ENCODE results near the gene KIAA2012. TPM values are rescaled to one million over a fixed set of nuclear protein-coding genes. Genes with fewer than 3 reads are reported as not detected.
A peak's percentile ranks its signal among the peaks of the same experiment; 100 is the strongest.

Gene KIAA2012
- total RNA-seq (2014; rRNA removed; shearing (Covaris generic)), result not detected in 2 replicates
- polyA plus RNA-seq (2014; cell fraction: nucleus; rRNA removed), result not detected in 2 replicates

DNA sequence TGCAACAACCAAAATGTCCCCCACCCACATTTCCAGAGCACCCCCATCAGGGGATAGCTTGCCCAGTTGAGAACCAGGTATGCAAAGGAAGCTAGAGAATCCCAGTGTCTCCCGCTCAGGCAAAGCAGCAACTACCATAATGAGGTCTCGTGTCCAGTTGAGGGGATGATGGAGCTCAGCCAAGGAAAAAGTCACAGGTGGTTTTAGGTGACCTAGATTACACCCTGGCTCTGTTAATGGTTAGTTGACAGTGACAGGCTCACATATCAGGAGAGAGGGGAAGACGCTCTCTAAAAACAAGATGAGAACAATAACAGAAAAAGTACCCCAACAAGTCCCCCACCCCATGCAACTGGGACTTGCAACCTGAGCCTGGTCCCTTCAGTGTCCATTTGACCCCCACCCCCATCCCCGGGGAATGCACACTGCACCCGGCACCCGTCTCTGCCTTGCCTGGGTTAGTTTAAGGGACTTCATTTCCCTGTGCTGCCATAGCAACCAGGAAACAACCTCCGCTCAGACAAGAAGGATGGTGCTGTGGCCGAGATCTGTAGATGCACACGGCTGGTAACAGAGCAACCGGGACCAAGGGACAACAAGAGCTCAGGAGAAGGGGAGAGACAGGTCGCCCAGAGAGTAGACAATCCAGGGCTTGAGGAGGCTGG lies at the start of gene KIAA2012:
TSS of gene KIAA2012 (plus strand) at position 519 of the 665 bp plus-strand sequence. CDS start 373 bp downstream, outside the sequence.
- no peak for DNase-seq (ENCODE audit: extremely low read depth, low read depth)

DNA sequence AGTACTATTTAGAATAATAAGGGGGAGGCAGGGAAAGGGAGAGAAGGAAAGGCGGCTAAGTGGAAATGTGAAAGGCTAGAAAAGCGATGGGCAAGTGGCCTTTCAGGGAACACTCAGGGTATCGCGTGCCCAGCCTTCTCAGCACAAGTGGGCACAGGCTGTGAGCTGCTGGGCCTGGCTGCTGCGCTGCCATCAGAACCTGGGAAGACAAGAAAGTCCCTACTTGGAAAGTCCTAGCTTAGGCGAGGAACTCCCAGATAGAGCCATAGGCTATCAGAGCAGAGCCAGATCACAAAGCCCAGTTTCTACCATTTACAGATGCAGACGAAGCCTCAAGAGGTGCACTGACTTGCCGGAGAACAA lies 49.2 kb upstream of the KIAA2012 start:
- DNase-seq (ENCODE audit: extremely low read depth, low read depth), result no peak

DNA sequence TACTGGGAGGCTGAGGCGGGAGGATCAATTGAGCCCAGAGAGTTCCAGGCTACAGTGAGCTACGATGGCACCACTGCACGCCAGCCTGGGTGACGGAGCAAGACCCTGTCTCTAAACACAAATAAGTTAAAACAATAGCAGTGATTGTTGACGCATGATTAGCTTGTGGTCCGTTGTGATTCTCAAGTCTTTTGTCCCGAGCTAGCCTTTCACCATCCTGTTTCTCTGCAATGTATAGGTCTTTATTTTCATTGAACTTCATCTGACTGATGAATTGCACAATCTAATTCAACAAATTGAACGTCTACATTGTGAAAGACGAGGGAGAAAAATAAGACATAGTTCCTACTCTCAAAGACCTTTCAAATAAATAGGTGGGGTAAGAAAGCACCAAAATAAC lies 48.2 kb upstream of the KIAA2012 start:
- no peak for DNase-seq (ENCODE audit: extremely low read depth, low read depth)

DNA sequence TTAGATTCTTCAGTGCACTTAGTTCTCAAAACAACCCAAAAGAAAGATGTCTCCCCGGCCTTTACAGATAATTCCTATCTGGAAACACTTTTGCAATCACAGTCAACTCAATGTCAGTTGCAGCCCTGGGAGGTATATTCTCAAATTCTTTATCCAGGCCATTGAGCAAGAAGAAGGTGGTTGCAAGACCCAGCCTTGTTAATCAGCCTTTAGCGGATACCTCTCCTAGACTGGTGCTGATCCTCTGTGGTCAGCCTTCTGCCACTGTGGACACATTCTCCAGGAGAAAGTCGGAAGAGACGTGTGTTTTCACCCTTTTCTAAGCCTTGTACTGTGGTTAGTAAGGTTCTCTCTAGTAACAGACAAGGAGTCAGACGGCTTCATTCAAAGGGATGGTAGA lies 47.2 kb upstream of the KIAA2012 start:
- no peak for DNase-seq (ENCODE audit: extremely low read depth, low read depth)

DNA sequence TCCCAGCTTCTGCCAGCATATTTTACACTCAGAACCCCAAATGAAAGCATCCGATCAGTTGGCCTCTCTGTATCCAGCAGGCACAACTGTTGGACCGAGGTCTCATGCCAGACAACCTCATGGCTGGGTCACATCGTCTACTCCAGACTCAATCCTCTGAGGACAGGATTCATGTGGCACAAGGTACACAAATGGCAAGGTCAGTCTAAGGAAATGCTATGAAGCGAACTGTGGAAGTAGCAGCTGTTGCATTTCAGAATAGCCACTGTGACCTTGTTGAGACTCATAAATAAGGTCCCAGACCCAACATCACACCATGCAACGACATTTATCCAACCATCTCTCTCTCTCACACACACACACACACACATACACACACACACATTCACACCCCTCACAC lies 46.5 kb upstream of the KIAA2012 start:
- DNase-seq (ENCODE audit: extremely low read depth, low read depth), result no peak

DNA sequence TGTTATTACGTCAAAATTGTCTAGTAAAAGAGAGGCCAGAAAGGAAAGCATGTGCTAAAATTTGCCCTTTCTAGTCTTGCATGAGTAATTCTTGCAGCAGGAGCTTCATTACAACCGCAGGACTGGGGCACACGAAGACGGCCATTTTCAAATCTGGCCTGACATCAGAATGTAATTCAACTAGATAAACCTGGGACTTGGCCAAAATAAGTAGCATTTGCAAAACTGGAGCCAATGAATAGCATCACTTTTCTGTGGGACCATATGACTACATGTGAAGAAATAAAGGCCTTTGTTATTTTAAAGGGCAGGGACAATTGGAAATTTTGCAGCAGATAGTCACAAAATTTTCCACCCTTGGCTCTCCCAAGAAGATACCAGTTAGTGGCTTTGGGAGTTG lies 42.4 kb upstream of the KIAA2012 start:
- DNase-seq (ENCODE audit: extremely low read depth, low read depth), result no peak

DNA sequence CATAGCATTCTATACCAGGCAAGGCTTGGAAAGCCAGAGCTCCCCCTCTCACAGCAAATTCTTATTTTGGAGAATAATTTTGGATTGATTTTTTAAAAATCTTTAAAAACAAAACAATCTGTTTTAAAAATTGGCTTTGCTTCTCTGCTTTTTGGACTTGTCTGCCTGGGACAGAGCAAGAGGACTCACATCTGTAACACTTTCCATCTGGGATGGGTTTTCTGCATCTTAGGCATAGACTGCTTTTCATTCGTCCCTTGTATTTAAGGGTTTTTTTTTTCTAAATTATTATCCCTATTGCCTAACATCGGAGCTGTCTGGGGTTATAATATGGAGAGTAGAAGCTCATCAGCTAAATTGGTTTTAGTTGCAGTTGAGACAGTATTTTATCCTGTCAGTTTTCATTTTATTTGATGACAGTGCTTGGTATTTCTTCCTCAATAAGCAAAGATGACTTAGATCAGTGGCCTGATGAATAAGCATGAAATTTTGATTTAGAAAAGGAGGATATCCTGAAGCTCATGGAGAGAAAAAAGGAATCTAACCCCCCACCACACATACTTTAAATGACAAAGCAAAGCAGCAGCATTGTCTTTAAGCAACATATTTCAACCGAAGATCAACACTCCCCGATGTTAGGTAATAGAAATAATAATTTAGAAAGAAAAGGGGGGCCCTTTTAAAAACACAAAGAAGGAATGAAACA lies 41.7 kb upstream of the KIAA2012 start:
- DNase-seq (ENCODE audit: extremely low read depth, low read depth), result no peak

DNA sequence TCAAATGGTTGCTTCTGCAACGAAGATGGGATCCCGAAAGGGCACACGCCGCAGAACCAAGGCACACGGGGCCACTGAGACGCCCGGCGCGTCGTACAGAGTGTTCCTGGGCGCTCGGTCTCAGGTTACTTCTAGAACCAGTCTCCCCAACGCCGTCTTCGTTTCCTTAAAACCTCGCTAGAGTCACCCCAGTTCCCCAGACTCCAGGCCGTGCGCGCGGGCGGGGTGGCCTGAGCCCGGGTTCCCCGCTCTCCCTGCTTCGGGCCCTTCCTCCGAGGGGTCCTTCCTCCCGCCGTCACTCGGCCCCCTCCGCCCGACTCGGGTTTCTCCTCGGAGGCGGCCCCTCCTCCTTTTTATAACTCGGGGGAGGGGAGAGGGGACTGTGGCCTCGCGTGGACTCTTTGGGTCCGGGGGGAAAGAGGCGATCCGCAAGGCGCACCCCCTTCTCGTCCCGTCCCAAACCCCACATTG lies 40.2 kb upstream of the KIAA2012 start:
- peak; percentile 23 for DNase-seq (ENCODE audit: extremely low read depth, low read depth)

DNA sequence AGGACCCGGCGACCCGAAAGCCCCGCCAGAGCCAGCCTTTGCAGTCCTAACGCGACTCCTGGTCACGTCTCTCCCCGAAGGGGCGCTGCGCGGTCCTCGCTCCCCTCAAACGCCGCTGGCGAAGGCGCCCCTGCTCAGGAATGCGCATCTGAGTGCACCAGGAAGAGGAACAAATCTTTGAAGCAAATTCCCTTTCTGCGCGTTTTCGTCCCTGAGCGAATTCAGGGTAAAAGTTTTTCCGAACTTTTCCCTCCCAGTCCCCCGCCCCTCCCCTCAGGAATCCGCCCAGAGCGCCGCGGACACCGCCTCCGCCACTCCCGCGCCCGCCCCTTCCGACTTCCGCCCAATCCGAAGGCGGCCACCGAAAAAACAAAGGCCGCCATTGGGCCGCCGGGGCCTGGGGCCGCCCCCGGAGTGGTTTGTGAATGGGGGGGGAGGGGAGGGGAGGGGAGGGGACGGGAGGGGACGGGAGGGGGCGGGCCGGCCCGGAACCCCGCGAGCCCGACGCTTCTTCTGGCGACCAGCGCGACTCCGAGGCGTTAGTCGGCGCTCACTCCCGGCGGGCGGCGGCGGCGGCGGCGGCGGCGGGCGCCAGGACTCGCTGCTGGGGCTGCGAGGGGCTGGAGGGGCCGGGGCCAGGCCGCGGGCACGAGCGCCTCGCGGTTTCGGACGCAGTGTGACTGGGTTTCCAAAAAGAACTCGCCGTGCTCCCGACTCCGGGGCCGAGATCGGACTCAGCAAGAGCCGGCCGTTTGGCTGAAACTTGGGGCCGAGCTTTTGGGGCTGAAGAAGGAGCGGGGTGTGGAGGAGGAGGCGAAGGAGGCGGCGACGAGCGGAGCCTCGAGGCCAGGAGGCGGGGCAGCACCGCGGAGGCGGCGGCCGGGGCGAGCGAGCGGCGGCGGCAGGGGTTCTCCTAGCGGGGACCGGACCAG lies 39.5 kb upstream of the KIAA2012 start, which contains the start of gene FZD7:
TSS of gene FZD7 (plus strand) at position 539 of the 932 bp plus-strand sequence. CDS start 793 bp downstream, outside the sequence.
- DNase-seq (ENCODE audit: extremely low read depth, low read depth), result peak; percentile 89

DNA sequence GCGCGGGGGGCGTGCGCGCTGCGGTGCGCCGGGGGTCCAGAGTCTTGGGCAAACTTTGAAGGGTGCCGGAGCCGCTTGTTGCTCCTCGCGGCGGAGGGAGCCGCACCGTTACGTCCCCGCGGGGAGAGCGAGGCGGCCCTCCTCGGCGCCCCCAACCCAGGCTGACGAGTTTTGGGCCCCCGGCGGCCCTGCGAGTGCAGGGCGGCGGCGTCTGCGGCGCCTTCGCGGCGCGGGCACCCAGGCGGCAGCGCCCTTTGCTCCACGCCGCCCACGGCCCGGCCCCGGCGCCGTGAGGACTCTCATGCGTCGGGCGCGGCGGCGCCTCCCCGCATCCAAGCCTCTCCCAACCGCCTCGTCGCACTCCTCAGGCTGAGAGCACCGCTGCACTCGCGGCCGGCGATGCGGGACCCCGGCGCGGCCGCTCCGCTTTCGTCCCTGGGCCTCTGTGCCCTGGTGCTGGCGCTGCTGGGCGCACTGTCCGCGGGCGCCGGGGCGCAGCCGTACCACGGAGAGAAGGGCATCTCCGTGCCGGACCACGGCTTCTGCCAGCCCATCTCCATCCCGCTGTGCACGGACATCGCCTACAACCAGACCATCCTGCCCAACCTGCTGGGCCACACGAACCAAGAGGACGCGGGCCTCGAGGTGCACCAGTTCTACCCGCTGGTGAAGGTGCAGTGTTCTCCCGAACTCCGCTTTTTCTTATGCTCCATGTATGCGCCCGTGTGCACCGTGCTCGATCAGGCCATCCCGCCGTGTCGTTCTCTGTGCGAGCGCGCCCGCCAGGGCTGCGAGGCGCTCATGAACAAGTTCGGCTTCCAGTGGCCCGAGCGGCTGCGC lies 38.6 kb upstream of the KIAA2012 start:
- DNase-seq (ENCODE audit: extremely low read depth, low read depth), result no peak

DNA sequence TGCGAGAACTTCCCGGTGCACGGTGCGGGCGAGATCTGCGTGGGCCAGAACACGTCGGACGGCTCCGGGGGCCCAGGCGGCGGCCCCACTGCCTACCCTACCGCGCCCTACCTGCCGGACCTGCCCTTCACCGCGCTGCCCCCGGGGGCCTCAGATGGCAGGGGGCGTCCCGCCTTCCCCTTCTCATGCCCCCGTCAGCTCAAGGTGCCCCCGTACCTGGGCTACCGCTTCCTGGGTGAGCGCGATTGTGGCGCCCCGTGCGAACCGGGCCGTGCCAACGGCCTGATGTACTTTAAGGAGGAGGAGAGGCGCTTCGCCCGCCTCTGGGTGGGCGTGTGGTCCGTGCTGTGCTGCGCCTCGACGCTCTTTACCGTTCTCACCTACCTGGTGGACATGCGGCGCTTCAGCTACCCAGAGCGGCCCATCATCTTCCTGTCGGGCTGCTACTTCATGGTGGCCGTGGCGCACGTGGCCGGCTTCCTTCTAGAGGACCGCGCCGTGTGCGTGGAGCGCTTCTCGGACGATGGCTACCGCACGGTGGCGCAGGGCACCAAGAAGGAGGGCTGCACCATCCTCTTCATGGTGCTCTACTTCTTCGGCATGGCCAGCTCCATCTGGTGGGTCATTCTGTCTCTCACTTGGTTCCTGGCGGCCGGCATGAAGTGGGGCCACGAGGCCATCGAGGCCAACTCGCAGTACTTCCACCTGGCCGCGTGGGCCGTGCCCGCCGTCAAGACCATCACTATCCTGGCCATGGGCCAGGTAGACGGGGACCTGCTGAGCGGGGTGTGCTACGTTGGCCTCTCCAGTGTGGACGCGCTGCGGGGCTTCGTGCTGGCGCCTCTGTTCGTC lies 37.7 kb upstream of the KIAA2012 start:
- DNase-seq (ENCODE audit: extremely low read depth, low read depth), result no peak

DNA sequence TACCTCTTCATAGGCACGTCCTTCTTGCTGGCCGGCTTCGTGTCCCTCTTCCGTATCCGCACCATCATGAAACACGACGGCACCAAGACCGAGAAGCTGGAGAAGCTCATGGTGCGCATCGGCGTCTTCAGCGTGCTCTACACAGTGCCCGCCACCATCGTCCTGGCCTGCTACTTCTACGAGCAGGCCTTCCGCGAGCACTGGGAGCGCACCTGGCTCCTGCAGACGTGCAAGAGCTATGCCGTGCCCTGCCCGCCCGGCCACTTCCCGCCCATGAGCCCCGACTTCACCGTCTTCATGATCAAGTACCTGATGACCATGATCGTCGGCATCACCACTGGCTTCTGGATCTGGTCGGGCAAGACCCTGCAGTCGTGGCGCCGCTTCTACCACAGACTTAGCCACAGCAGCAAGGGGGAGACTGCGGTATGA lies 37.1 kb upstream of the KIAA2012 start:
- no peak for DNase-seq (ENCODE audit: extremely low read depth, low read depth)

DNA sequence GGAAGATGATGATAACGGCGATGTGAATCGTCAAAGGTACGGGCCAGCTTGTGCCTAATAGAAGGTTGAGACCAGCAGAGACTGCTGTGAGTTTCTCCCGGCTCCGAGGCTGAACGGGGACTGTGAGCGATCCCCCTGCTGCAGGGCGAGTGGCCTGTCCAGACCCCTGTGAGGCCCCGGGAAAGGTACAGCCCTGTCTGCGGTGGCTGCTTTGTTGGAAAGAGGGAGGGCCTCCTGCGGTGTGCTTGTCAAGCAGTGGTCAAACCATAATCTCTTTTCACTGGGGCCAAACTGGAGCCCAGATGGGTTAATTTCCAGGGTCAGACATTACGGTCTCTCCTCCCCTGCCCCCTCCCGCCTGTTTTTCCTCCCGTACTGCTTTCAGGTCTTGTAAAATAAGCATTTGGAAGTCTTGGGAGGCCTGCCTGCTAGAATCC lies 36.4 kb upstream of the KIAA2012 start:
- no peak for DNase-seq (ENCODE audit: extremely low read depth, low read depth)

DNA sequence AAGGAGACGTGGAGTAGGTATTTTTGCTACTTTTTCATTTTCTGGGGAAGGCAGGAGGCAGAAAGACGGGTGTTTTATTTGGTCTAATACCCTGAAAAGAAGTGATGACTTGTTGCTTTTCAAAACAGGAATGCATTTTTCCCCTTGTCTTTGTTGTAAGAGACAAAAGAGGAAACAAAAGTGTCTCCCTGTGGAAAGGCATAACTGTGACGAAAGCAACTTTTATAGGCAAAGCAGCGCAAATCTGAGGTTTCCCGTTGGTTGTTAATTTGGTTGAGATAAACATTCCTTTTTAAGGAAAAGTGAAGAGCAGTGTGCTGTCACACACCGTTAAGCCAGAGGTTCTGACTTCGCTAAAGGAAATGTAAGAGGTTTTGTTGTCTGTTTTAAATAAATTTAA lies 36.0 kb upstream of the KIAA2012 start:
- no peak for DNase-seq (ENCODE audit: extremely low read depth, low read depth)

DNA sequence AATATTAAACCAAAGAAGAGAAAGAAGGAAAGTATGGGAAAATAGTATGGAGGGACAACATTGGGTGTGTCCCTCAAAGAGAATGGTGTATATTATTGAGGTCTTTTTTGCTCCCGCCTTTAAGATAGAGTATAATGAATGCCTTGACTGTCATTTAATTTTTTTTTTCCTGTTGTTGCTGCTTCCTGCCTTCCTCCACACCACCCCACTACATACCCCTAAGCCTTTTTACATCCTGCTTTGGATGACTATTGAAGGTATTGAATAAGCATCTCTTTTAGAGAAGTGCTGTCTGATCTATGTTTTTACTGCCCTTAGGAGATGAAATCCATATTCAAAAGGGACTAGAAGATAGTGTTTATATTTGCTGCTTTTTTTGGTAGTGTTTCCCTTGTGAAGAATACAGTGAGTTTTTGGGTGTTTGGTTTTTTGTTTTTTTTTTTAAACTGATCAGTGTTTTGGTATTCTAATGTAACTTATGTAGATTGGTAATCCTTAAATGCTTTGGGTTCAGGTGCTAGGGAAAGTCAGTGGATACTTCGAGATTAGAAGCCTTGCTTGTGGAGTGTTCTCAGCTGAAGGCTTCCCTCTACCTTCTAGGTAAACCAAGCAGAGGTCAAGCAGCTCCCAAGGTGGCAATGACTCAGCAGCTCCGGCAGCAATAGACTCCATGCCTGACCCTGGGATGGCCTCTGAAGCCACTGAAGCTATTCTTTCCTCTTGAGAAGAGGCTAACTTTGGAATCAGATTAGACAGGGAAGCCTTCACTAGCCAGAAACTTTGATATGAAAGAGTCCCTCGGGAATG lies 34.4 kb upstream of the KIAA2012 start:
- DNase-seq (ENCODE audit: extremely low read depth, low read depth), result peak; percentile 60

DNA sequence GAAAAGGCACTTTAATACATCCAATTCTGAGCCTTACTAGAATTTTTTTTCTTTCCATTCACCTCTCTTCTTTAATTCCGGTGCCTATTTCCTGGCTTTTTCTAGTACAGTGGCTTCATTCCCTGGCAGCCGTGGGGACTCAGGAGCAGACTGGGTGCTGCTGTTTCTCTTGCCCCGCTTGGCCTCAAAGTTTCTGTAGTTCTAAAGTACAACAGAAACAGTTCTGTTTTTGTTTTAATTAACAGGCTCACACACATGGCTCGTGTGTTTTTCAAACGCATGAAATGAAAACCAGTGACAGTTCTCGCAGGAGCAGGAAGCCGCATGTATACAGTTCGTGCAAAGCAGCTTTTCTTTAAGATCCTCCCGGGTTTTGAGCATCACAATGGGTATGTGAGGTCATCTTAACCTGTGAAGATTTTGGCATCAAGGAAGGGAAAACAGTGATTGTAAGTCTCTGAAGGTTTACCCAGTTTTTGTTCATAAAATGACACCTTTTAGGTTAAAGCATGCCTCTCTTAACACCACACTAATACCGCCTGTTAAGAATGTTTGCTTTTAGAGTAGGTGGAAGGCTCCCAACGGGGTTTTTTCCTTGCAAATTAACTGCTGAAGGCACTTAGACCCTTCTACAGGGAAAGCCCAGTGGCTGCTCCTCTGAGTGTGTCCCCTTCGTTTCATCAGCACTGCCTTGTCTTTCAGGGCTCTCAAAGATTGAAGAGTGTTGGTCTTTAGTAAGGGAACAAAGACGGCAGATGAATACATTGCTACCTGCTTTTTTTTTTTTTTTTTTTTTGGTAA lies 33.6 kb upstream of the KIAA2012 start:
- DNase-seq (ENCODE audit: extremely low read depth, low read depth), result peak; percentile 26

DNA sequence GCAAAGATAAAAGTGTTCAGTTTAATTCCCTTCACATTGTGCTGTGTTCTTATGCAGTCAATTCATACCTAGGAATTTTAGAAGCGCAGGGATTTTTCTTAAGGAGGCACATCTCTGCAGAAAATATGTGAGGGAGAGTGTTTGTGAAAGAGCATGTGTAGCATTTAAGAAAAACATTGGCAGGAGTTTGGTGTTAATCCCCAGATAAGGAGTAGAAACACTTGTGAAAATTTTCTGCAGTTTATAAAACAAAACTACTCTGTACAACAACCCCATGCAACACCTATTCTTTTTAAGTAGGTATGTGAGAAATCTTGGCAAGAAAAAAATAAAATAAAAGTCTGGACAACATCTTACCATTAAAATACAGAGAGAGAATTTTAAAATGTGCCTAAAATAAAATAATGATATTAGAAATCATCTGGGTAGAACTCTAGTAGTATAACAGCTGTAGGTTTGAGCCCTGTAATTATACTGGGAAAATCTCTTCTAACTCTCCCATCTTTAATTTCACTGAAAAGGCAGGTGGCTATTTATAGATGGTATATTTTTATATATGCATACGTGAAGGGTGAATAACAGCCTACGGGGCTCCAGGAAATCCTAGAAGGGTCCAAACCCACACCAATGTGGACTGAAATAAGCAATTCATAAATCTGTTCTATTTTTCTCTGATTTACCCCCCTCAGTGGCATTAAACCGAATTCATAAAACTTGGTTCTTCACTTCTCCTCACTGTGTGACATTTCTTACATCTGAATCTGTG lies 32.8 kb upstream of the KIAA2012 start:
- DNase-seq (ENCODE audit: extremely low read depth, low read depth), result no peak
